Inflammatory macrophage treated with lipopolysaccharide for 1 hour (primary cell): ENCODE data around the gene LRRIQ4.

Experiments used
- DNase-seq, 2 donors: peaks; one replicate each; pipeline ENCODE4 v3.0.0-alpha.2; 2020 to 2022

The LRRIQ4 gene

GRCh38 chr3:169861871-169862270, 49.2 kb downstream of the LRRIQ4 start:
- DNase-seq: no peak

DNA sequence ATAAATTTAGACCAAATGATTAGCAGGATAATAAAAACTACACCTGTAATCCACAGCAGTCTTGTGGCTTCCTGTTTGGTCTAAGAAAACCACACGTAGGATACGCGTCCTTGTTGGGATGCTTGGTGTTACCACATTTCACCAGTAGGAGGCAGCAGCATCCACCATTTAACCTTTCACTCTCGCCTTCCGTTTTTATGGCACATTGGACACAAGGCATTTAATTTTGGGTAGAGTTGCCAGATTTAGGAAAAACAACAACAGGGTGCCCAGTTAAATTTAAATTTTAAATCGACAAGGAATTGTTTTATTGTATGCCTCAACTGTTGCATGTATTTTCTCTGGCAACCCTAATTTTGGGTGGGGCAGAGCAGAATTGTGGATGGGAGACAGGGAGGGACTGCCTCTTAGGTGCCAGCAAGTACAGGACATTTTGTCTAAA, 50.8 kb downstream of the LRRIQ4 start:
- peak; percentile 57 to 96 for DNase-seq

- no peak for DNase-seq
Observed at GRCh38 chr3:169864270-169864669, 51.6 kb downstream of the LRRIQ4 start.

DNA sequence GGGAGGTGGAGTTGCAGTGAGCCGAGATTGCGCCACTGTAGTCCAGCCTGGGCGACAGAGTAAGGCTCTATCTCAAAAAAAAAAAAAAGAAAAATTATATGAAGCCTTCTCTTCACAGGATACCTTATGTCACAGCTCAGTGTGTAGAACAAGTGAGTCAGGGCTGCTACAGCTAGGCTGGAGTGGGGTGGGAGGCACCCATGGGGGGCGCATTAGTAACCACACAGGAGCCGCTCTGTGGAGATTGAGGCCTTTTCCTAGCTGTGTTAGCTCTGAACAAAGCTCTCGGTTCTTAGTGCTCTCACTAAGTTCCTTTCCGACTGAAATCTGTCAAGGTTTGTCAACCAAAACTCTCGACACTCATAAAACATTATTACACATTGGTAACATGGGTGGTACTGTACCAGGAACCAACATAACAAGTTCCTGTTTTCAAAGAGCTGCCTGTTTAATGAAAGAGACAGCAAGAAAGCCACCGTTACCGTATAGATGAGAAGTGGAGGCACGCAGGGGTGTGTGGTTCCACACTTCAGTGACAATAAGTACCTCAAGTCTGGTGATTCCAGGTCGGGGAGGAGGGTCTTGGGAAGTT, 52.6 kb downstream of the LRRIQ4 start:
- peak; percentile 31 to 41 for DNase-seq

GRCh38 chr3:169867584-169868210, 55.0 kb downstream of the LRRIQ4 start:
- DNase-seq: peak; percentile 8 to 36

DNA sequence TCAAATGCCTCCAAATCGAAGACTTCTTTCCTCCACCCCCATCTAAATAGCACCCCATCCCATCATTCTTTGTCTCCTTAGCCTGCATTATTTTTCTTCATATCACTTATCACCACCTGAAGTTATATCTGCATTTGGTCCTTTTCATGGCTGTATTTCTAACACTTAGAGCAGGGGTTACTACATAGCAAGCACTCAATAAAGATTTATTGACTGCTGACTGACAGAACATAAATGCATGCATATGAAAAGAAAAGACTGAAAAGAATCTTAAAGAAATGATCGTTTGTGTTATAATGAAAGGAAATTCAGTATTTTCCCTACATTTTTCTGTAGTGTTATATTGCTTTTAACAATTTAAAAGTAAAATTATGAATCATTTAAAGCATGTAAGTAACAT, 55.7 kb downstream of the LRRIQ4 start:
- no peak for DNase-seq

- no peak for DNase-seq
Observed at GRCh38 chr3:169869484-169870220, 57.0 kb downstream of the LRRIQ4 start, which contains the start of gene LRRC31. TSS of gene LRRC31 (minus strand) at chr3:169869935. CDS start at chr3:169869807, 128 bp downstream.

- DNase-seq: no peak
Observed at GRCh38 chr3:169871129-169871886, 58.6 kb downstream of the LRRIQ4 start.

GRCh38 chr3:169879013-169879557, 66.4 kb downstream of the LRRIQ4 start:
- DNase-seq: no peak

DNA sequence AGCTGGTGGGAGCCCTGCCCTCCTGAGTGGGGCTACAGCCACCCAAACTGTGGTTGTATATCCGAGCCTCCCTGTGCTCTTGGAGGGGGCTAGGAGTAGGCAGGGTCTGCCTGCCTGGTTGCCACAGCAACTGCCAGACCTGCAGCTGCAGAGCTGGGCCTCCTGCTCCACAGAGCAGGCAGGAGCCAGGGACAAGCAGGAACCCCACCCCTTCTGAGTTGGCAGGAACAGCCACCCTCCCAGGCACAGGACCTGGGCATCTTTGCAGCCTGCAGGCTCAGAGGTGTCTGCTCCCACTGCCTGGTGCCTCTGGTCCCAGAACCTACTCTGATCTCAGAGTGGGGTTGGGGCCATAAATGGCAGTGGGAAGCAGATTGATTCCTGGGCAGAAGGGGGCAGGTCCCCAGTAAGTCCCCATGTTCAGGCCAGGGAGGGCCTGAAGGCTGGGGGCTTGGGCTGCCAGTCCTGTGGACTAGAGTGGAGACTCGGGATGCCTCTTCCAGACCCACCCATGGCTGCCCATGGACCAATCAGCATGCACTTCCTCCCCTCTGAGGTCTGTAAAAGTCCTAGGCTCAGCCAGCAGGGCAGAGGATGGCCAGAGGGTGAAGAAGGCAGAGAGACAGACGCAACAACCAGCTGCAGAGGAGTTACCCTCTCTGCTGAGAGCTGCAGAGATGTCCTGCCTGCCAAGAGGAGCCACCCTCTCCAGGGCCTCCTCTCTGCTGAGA, 67.3 kb downstream of the LRRIQ4 start:
- no peak for DNase-seq

DNA sequence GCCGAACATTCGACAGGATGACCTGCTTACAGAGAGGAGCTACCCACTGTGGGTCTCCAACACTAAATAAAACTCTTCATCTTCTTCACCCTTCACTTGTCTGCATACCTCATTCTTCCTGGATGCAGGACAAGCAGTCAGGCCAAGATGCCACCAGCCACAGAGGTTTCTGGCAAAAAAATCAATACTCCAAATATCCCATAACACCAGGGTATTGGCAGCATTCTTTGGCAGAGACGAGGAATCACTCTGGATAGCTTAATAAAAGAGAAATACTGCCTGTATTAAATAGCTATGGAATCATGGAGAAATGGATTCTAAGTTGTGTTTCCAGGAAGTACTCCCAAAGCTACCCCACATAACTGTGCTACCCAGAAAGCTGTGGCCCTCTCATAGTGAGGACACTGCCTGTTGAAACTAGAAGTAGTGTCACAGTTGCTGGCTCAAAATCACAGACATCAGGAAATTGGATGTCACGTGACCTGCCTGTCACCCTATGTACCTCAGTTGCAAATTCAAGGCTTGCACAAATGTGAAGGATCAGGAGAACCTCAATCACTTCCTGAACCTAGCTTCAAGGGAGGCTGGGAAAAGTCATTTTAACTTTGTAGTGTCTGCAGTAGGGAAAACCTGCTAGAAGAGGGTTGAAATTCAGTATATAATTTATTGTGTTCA, 68.0 kb downstream of the LRRIQ4 start:
- DNase-seq: no peak

DNA sequence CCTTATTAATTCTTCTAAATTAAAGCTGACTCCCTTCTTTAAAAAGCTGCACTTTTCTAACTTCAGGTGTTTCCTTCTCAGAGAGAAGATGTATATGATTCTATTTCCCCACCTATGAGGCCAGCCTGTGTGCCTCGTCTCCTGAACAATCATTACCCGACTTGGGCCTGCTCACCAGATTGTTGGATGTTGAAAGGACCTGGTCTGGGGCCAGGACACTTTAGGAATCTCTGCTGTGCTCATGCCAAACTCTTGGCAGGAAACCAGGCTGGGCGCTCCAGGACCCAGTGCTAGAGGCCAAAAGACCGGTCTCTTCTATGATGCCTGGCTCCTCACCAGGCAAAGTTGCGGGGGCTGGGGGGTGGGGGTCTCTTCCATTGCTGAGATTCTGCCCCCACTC, 74.0 kb downstream of the LRRIQ4 start:
- no peak for DNase-seq
